A673 (cell line): ENCODE data around the gene HPS4.
"Not testable (repeated sequence)": the region's sequence is repeated elsewhere in the genome, so short reads cannot be mapped to it uniquely, and the experiment has no call there.

Source experiments
- CTCF ChIP-seq: fragments of 300-800, 200-600 bp; sonication (generic); conservative IDR thresholded peaks from 2 replicates; pipeline ENCODE4 v1.5.1; 2017; ENCODE audit warnings: low read depth, mild to moderate bottlenecking, antibody characterized with exemption, low read length, moderate library complexity, mixed read lengths
- EZH2 ChIP-seq: fragments of 200-600 bp; sonication (generic); IDR thresholded peaks from 2 replicates; pipeline ENCODE4 v1.6.1; 2017; ENCODE audit warnings: borderline replicate concordance, low read depth, mild to moderate bottlenecking, mixed read lengths, antibody characterized with exemption, low read length; ENCODE audit not compliant: poor library complexity, severe bottlenecking

GRCh38 chr22:26408562-26409220, 74.9 kb downstream of the HPS4 start:
- not testable (repeated sequence) for TF ChIP-seq CTCF, EZH2
